Activated CD4-positive, alpha-beta T cell treated with anti-CD3 and anti-CD28 coated beads, Interleukin-2, Interleukin-6, amounts not matched to agents 100 ng/mL and 50 ng/mL, durations not matched to agents 16 hours and 8 hours (primary cell): ENCODE data around the gene GAPVD1.
"Not testable (repeated sequence)": the region's sequence is repeated elsewhere in the genome, so short reads cannot be mapped to it uniquely, and the experiment has no call there.

ENCODE experiments used
- DNase-seq: peaks from one replicate; pipeline ENCODE4 v3.0.0-alpha.2; 2020

The GAPVD1 gene

GRCh38 chr9:125377584-125378250 is 116.1 kb downstream of the GAPVD1 start:
- no peak for DNase-seq

- DNase-seq, result no peak
These were observed 117.2 kb downstream of the GAPVD1 start for GRCh38 chr9:125378778-125379177.

DNA sequence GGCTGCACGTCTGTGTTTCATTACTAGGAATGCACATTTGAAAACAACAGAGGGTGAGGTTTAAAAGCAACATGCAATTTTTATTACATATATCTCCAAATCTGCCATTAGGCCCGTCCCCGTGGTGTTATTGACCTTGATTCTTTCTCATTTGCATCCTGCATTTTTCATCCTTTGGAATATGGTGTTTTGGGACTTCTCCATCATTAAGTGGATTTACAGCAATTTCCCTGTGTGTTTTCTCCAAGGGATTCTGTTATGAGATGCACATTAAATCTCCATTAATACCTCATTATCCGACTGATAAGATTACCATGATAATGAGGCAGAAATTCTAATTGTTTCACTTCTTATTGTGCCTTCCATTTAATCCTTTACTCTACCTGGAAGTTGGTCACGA is 117.6 kb downstream of the GAPVD1 start:
- DNase-seq, result no peak

DNA sequence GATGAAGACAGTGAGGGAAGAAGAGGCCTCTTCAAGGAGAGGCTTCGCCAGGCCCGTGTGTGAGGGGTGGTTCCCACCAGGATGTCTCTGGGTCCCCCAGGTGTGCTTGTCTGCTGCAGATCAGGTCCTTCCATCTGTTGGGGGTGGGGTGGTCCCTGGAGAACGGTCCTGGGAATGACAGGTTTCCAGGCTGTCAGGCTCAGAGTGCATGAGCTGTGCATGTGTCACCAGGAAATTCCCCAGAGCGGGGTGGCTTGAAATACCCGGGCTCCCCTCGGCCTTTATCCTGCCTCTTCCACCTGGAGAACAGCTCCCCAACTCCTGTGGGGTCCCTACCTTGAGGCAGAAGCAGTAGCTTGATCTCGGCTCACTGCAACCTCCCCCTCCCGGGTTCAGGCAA is 118.8 kb downstream of the GAPVD1 start:
- no peak for DNase-seq

DNA sequence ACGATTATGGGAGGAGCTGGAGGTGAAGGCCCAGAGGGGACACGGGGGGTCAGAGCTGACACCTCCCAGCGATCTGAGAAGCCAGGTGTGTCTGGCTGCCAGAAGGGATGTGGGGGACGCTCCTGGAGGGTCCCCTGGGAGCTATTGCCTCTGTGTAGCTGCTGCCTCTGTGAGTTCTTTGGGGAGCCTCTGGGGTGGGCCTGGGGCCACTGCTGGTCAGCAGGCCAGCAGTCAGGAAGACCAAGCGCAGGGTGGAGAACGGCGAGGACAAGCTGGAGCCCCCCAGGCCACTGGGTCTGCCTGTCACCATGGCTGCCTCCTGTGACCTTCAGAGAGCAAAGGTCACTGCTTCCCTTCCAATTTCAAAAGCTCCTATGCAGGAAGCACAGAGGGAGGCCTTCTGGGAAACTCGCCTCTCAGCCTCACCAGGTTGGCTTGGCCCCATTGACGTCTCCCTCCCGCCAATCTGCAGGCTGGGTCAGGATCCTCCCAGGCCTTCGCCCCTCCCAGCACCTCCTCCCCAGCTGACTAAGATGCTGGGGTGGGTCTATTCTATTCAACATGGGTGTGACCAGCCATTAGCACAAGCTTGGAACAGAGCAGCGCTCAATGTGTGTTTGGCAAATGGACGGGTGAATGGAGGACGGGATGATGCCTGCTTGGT is 126.4 kb downstream of the GAPVD1 start:
- no peak for DNase-seq

- no peak for DNase-seq
These were observed 127.4 kb downstream of the GAPVD1 start for GRCh38 chr9:125388978-125389377.

- DNase-seq, result no peak
These were observed 130.1 kb downstream of the GAPVD1 start for GRCh38 chr9:125391704-125392103.

- DNase-seq, result peak; percentile 35
These were observed 131.8 kb downstream of the GAPVD1 start for GRCh38 chr9:125393426-125393825.

GRCh38 chr9:125396799-125397198 is 135.2 kb downstream of the GAPVD1 start:
- DNase-seq, result no peak

- no peak for DNase-seq
These were observed 136.1 kb downstream of the GAPVD1 start for GRCh38 chr9:125397736-125398135.

DNA sequence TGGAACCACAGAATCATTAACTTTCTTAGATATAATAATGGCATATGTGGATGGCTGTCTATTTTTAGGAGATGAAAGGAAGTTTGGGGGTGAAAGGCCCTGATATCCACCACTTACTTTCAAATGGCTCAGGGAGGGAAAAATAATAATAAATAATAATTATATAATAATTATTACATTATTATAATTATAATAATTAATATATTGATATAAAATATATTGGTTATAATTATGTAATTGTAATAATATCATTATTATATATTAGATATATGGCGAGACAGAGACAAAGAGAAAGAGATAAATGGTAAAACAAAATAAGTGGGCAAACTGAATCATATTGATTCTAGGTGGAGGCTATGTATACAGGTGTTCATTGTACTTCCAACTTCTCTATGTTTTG is 136.6 kb downstream of the GAPVD1 start:
- no peak for DNase-seq

DNA sequence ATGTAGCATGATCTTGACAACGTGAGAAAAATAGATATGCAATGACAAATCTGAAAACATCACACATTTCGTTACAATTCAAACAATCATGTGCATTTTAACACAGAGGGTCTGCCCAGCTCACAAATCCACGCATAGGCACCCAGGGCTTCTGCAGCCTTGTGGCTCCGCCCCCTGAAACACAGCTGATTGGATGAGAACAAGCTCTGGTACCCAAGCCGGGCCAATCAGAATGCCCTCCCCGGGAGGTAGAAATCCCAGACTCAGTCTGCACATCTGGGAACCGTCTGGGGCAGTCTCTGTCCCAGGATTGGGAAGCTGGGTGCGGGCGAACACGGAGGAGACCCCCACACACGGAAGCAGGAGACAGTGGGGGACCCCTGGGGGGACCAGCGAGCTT is 137.5 kb downstream of the GAPVD1 start:
- DNase-seq, result no peak

DNA sequence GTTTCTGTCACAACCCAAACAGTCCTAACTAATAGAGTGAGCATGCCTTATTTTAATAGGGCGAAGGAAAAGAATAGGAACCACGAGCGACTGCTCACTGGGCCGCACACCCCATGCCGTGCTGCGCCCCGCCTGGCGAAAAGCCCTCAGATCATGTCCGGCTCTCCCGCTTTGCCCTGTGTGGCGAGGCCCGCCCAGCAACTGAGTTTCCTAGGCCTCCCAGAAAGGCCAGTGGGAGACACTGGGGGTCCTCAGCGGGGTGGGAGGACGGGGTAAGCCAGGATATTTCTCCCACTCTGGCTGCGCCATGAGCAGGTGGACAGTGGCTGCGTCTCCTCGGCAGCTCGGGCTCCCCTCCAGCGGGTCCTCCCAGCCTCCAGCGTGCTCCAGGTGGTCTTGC is 138.0 kb downstream of the GAPVD1 start:
- DNase-seq, result no peak

GRCh38 chr9:125400232-125400631 is 138.6 kb downstream of the GAPVD1 start:
- DNase-seq, result not testable (repeated sequence)

- DNase-seq, result no peak
These were observed 139.4 kb downstream of the GAPVD1 start for GRCh38 chr9:125400725-125401716.

GRCh38 chr9:125404733-125405132 is 143.1 kb downstream of the GAPVD1 start:
- no peak for DNase-seq

GRCh38 chr9:125405938-125406809 is 144.5 kb downstream of the GAPVD1 start:
- DNase-seq, result no peak

DNA sequence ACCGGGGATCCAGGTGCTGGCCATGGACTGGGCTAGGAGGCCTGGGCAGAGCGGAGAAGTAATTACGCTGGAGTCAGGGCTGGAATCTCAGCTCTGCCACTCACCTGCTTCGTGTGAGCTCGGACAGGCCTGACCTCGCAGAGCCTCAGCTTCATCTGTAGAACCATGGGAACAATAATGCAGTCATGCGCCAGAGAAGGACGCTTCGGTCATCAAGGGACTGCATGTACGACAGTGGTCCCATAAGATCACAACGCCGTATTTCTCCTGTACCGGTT is 145.1 kb downstream of the GAPVD1 start:
- no peak for DNase-seq

DNA sequence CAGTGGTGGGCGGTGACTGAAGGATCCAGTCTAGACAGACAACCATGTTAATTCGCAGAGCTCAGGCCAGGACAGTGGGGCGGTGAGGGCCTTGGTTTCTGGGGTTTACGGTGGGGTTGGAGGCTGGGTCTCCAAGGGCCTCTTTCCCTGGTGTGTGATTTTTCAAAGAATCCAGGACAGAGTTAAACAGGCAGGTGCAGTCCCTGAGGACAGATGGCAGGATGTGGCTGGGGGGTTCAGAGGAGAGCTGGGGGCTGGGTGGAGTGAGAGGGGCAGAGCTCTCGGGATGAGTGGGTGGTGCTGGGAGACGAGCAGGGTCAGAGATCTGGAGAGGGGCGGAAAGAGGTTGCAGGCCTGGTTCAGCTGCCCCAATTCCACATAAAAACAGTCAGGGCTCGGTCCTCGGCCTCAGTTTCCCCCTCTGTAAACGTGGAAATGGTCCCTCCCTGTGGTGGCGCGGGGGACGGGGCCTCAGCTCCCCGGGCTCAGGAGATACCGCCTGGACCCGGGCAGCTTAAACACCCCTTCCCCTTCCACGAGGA is 145.9 kb downstream of the GAPVD1 start:
- DNase-seq, result no peak

GRCh38 chr9:125407974-125408900 is 146.6 kb downstream of the GAPVD1 start:
- peak; percentile 81 for DNase-seq

DNA sequence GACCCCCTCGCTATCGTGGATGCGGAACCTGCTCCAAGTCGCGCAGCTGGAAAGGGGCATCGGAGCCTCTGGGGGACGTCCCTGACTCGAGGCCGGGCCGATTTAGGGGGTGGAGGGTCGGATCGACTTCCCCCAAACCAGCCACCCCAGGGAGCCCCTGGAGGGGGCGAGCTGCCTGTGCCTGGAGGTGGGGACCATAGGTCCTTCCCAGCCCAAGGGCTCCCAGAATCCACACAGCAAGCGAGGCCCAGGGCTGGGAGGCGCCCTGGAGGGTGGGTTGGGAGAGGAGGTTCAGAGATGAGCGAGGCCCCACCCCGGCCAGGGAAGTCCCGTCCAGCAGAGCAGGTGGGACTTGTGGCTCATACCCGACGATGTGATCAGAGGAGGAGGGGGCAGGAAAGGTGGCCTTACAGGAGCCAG is 147.6 kb downstream of the GAPVD1 start:
- DNase-seq, result no peak
